ENCODE measurements around the gene C22orf23.

GRCh38 chr22:37898441-37899181 lies 54.8 kb downstream of the C22orf23 start:
- TF ChIP-seq POLR2A (IDR thresholded peaks at IDR 0.05) (peak in 1 of 2 donors; percentile 47), CTCF (IDR thresholded peaks at IDR 0.05) (no peak)
